Pons (tissue), 1 donor: ENCODE results near the gene AGPAT3.
A peak's percentile ranks its signal among the peaks of the same experiment; 100 is the strongest.

Source experiments
- DNase-seq: peaks from one replicate; pipeline ENCODE4 v3.0.0-alpha.2; 2016; ENCODE audit warnings: low spot score

AGPAT3 gene

GRCh38 chr21:43976661-43977060, 111.6 kb downstream of the AGPAT3 start:
- DNase-seq = no peak

DNA sequence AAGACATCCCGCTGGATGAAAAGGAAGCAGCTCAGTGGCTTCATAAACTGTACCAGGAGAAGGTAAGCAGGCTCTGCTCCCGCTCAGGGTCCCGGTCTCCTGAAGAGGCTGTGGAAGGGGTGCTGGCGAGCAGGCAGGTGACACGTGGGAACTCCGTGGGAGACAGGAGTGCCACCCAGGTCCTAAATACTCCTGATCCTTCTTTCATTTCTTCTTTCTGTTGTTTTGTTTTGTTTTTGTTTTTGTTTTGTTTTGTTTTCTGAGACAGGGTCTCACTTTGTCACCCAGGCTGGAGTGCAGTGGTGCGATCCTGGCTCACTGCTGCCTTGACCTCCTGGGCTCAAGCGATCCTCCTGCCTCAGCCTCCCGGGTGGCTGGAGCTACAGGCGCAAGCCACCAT, 113.0 kb downstream of the AGPAT3 start:
- no peak for DNase-seq

DNA sequence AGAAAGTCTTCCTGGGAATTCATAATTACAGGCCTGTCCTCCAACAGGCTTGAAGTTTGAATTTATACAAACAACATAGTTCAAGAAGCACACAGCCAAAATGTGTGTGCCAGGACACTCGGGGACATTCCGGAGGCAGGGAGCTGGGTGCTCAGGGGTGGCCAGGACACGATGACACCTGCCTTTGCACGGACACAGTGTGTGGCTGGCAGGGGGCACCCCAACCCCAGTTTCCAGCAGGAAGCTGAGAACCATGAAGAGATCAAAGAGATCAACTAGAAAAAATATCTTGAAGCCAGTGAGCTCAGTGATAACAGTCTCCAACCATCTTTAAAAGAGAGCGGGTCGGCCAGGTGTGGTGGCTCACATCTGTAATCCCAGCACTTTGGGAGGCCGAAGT, 114.6 kb downstream of the AGPAT3 start:
- peak; percentile 69 for DNase-seq

GRCh38 chr21:43981151-43981870, 116.3 kb downstream of the AGPAT3 start:
- DNase-seq = no peak

- DNase-seq = no peak
Measured at GRCh38 chr21:43981871-43982210, 116.8 kb downstream of the AGPAT3 start.

DNA sequence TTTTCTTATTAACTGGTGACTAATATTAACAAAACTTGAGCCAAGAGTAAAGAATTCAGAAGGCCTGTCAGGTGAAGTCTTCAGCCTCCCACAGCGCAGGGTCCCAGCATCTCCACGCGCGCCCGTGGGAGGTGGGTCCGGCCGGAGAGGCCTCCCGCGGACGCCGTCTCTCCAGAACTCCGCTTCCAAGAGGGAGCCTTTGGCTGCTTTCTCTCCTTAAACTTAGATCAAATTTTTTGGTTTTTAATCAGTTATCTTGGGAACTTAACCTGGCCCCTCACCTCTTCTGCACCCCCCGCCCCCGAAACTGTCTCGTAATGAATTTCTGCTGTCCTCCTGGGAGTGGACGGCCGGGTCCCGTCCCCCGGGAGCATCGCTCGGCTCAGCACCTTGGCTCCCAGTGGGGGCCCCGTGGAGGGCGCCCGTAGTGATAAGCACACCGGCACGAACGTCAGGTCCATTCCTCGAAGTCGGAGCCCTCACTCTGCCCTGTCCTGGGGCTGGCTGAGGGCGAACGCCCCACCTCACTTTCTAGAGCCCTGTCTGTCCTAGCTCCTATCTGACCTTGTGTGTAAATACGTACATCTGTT, 117.6 kb downstream of the AGPAT3 start:
- DNase-seq = no peak

GRCh38 chr21:43983390-43983789, 118.4 kb downstream of the AGPAT3 start:
- DNase-seq = no peak

GRCh38 chr21:43983860-43984420, 118.9 kb downstream of the AGPAT3 start:
- DNase-seq = no peak

DNA sequence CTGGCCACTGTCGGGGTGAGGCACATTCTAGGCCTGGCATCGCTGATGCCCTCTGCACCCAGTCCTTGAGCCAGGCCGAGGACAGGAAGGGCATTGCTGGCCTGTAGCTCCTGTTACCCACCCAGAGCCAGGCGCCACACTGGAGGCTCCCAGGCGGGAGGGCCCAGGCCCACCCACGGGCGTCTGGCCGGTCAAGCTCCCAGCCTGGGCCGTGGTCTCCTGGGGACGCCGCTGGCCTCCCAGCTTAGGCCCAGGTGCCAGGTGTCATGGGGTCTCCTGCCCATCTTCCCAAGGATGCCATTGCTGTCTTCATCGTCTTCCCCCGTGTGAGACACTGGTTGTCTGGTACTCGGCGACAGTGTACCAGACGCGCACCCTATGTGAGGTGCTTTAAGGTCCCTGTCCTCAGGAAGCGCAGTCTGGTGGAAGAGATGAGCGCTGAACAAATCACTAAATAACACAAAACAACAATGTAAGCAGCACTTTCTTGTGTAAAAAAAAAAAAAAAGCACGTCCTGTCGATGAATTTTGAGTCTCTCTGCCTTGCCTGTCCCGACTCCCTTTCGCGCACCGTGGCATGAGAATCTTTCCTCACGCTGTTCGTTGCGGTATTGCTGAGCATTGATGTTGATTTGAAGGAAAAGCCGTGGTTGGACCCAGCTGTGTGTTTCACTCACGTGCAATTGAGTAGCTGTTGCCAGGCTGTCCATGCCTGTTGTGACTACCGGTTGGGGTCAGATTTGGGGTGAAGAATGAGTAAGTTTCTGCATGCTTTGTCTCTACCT, 120.1 kb downstream of the AGPAT3 start:
- DNase-seq = no peak

DNA sequence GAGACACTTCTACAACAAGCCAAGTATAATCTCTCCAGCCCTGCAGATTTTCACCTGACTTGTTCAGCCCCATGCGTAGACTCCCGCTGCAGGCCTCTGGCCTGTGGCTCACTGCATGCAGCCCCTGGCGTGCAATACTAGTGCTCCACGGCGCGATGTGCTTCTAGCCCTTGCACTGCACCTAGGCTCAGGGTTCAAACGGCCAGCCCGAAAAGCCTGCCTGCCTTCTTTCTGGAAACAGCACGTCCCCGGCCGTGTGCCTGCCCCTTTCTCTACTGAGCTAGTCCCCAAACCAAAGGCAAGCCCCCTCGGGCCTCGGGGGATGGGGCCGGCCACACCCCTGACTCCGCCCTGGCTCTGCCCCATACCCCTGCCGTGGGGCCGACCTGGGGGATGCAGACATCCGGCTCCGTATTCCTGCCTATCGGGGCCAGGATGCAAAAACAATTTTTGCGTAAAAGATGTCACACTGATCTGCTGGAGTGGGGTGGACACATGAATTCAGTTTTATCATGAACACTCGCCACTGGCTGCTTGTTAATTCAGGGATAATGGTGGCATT, 120.7 kb downstream of the AGPAT3 start:
- no peak for DNase-seq

DNA sequence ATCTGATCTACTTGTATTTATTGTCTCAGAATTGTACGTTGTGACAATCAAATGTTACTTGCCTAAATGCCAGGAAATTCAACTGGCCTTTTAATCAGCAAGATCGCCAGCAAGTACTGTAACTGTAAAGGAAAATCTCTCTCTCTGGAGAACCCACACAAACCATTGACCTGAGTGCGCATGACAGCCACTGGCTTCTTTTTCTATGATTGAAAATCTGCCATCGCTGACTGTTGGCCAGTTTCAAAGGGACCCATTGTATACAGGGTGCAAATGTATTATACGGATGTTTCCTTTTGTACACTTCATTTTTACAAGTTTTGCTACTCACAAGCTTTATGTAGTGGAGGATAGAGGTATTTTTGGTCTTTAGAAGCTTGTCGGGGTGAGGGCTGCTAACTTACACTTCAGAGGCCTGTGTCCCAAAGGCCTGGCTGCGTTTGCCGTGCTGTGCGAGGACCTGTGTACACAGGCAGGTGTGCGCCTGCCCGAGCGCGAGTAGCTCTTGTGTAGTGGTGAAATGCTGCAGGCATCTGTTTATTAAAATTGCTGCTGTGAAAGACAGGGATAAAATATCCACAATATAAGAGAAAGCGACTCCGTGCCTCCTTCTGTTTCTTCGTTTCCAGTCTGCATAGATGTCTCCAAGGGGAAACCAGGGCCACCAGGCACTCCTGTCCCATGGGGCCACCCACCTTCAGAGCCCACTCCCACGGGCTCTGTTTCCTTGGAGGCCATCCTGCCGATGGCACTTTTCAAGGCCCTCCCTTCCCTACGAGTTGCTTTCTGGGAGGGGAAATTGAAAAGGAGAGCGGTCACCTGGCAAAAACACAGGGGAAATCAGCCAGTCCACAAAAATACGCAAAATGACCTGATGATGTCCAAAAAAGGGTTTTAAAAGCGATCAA, 121.8 kb downstream of the AGPAT3 start:
- peak; percentile 89 for DNase-seq

- DNase-seq = peak; percentile 47
Measured at GRCh38 chr21:43987509-43987908, 122.5 kb downstream of the AGPAT3 start.

- no peak for DNase-seq
Measured at GRCh38 chr21:43988016-43988415, 123.0 kb downstream of the AGPAT3 start.

GRCh38 chr21:43988506-43989230, 123.6 kb downstream of the AGPAT3 start:
- DNase-seq = no peak

DNA sequence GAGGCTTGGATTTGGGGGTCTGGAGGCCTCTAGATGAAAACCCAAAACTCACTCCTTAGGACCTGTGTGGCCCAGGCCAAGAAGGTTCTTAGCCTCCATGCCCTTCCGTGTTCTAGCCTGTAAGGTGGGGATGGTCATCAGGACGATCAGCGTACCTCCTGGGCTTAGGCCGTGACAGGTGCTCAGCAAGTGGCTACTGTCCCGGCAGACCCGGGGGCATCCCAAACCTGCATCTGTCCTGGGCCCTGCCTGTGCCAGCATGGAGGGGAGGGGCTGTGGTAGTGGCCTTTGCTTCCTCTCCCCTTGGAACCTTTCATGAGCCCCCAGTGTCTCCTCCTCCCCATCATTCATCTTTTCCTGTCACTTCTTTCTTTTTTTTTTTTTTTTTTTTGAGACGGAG, 124.4 kb downstream of the AGPAT3 start:
- no peak for DNase-seq

- no peak for DNase-seq
Measured at GRCh38 chr21:43991447-43991991, 126.5 kb downstream of the AGPAT3 start.

DNA sequence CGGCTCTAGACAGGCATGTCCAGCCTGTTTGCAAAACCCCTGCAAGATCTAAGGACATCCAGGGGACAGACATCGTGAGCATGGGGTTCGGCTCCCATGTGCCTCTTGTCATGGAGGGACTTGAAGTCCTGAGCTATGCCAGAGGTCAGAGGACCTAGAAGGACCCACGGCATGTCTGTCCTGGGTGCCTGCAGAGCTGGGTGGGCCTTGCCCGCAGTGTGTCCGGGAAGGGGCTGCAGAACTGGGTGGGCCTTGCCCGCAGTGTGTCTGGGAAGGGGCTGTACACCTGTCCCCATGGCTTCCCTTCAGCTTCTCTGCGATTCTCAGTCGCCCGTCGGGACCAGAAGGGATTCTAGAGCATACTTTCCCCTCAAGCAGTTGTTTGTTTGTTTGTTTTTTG, 127.1 kb downstream of the AGPAT3 start:
- no peak for DNase-seq

DNA sequence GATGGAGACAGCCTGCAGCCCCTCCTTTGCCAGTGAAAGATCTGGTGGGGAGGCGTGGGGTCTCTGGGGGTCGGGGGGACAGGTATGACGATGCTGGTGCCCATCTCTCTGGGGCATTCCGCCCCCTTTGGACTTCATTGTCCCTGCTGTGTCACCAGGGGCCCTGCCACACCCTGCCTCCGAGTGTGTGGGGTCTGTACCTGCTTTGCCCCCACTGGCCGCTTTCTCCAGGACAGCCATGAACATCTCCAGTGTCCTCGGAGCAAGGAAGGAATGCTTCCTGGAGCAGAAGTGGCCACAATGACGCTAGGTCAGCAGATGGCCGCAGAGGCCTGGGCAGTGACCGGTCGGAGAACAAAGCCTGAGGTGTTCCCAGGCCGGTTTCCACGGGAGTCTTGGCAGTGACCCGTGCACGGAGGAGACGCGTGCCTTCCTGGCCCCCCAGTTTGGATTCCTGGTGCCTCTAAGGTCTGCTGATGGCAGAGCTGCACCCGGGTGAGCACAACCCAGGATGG, 128.5 kb downstream of the AGPAT3 start:
- no peak for DNase-seq

DNA sequence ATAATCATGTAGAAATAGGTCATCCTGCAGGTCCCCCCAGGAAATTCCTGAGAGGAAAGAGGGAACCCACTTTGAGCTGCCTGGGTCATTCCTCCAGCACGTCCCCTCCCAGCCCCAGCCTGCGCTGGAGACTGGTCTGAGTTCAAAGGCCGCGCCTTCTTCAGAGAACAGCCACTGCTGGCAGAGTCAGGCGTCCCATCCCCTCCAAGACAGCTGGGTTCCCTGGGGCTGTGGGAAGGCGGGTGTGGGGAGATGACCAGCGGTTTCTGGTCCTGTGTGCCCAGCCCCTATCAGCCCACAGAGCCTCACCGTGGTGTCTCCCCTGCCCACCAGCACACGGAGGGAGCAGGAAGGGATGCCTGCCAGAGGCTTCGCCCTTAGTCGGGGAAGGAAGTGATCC, 129.1 kb downstream of the AGPAT3 start:
- no peak for DNase-seq

DNA sequence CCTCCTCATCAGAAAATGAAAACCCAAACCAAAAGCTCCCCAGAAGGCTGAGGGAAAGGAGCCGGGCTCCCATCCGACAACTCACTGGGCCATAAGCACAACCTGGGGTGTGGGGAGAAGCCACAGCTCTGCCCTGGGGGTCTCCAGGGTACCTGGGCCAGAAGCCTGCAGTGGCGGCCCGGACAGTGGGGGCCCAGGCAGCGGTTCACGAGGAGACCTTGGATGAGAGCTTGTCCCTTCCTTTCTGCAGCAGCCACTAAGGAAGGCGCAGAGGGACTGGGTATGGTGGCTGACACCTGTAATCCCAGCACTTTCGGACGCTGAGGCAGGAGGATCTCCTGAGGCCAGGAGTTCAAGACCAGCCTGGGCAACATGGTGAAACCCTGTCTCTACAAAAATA, 129.6 kb downstream of the AGPAT3 start:
- DNase-seq = no peak
